ENCODE data around the gene USP5. TPM values are rescaled to one million over a fixed set of nuclear protein-coding genes. Genes with fewer than 3 reads are reported as not detected.

USP5 gene
- total RNA-seq, 2 donors from 2014 or later: 120 to 257 TPM

DNA sequence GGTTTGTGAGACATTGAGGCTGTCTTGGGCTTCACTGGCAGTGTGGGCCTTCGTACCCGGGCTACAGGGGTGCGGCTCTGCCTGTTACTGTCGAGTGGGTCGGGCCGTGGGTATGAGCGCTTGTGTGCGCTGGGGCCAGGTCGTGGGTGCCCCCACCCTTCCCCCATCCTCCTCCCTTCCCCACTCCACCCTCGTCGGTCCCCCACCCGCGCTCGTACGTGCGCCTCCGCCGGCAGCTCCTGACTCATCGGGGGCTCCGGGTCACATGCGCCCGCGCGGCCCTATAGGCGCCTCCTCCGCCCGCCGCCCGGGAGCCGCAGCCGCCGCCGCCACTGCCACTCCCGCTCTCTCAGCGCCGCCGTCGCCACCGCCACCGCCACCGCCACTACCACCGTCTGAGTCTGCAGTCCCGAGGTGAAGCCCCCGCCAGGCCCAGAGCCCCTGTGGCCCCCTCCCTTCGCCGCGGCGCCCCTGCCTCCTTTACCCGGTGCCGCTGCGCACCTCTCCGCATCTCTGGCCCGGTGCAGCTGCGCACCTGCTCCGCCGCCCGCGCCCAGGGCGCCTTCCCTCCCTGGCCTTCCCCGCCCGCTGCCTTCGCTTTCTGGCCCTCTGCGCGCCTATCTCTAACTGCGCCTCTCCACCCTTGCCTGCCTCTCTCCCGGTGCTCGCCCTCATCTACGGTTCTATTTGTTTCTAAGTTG lies 62.4 kb downstream of the USP5 start, which contains the start of gene ENO2:
ENO2 (plus strand) TSS at position 335 of the 701 bp plus-strand sequence. CDS start 1,253 bp downstream, outside the sequence.
- Mint-ChIP-seq H3K9me3 (no peaks in the 10 kb centered on the region), H3K4me3 (peak within 1 kb of the TSS; percentile 77), H3K36me3 (ENCODE audit: low read depth) (peaks cover 23% of the 10 kb centered on the region), H3K27me3 (ENCODE audit: insufficient read depth) (peaks cover 62% of the 10 kb centered on the region), H3K4me1 (peaks cover 39% of the 10 kb centered on the region), H3K27ac (peak within 1 kb of the TSS; percentile 41)
- peak within 1 kb of the TSS; percentile 84 for H3K4me3 ChIP-seq (ENCODE audit: low read length)
- peaks cover 19% of the 10 kb centered on the region for H3K27me3 ChIP-seq (ENCODE audit: control insufficient read depth, insufficient read depth, low read length, poor library complexity, severe bottlenecking)
- peaks cover 1% of the 10 kb centered on the region for H3K36me3 ChIP-seq (ENCODE audit: control insufficient read depth, insufficient read depth, low read length)
- H3K9ac ChIP-seq (ENCODE audit: extremely low read depth, low read length, poor library complexity, severe bottlenecking): peak within 1 kb of the TSS; percentile 44
- no peaks in the 10 kb centered on the region for H3K4me1 ChIP-seq (ENCODE audit: control insufficient read depth, insufficient read depth, low read length)
- DNase-seq: peak; percentile 89
- no peaks in the 10 kb centered on the region for H3K9me3 ChIP-seq (ENCODE audit: control insufficient read depth, low read length)
- TF ChIP-seq, protein P1, sequence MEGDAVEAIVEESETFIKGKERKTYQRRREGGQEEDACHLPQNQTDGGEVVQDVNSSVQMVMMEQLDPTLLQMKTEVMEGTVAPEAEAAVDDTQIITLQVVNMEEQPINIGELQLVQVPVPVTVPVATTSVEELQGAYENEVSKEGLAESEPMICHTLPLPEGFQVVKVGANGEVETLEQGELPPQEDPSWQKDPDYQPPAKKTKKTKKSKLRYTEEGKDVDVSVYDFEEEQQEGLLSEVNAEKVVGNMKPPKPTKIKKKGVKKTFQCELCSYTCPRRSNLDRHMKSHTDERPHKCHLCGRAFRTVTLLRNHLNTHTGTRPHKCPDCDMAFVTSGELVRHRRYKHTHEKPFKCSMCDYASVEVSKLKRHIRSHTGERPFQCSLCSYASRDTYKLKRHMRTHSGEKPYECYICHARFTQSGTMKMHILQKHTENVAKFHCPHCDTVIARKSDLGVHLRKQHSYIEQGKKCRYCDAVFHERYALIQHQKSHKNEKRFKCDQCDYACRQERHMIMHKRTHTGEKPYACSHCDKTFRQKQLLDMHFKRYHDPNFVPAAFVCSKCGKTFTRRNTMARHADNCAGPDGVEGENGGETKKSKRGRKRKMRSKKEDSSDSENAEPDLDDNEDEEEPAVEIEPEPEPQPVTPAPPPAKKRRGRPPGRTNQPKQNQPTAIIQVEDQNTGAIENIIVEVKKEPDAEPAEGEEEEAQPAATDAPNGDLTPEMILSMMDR (conservative IDR thresholded peaks at IDR 0.05): no peak
- no peak within 1 kb of the TSS for H3K27ac ChIP-seq (ENCODE audit: low read depth, low read length)
- 2 to 3% methylated on average over 28 to 67 of the region's 68 CpGs for WGBS, 2 experiments (ENCODE audit: insufficient coverage in 1 of 2, insufficient read length in 1 of 2)

DNA sequence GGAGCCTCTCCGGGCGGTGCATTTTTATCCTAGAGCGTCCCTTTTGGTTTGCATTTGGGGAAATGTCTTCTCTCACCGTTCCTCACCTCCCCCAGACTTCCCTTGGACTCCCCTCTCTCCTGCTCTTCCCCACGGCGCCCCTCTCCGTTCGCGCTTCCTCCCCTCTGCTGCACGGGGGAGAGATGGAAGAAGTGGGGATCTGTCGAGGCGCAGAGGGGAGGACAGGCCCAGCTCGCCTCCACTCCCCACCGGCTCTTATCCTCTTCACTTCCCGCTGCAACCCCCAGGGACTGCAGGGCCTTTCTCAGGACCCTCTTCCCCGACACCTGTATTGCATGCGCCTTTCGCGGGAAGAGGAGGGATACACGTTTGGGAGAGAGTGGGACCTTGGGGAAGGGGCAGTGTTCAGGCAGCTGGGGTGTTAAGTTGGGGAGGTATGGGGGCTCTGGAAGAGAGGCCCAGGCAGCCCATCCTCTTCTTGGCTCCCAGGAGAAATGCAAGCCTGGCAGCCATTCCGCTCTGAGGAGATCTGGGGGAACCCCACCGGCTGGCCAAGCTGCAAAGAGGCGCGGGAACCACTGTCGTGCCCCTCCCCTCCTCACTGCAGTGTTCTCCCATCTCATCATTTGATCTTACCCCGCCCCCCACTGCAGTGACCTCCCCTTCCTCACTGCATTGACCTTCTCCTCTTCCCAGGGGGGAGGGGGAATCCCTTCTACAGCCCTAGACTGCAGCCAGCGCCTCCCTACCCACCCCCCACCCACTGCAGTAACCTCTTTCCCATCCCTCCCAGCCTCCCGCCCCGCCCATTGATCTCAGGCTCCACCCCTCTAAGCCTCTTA lies 63.2 kb downstream of the USP5 start:
- Mint-ChIP-seq H3K27ac (peak overlapping the region; percentile 41), H3K27me3 (ENCODE audit: insufficient read depth) (peaks cover 56% of the 10 kb centered on the region), H3K4me1 (peaks cover 42% of the 10 kb centered on the region), H3K9me3 (no peaks in the 10 kb centered on the region), H3K36me3 (ENCODE audit: low read depth) (peaks cover 31% of the 10 kb centered on the region), H3K4me3 (peak overlapping the region; percentile 77)
- peak overlapping the region; percentile 44 for H3K9ac ChIP-seq (ENCODE audit: extremely low read depth, low read length, poor library complexity, severe bottlenecking)
- H3K36me3 ChIP-seq (ENCODE audit: control insufficient read depth, insufficient read depth, low read length): peaks cover 6% of the 10 kb centered on the region
- 9 to 15% methylated on average over 7 to 24 of the region's 29 CpGs for WGBS, 2 experiments (ENCODE audit: insufficient coverage in 1 of 2, insufficient read length in 1 of 2)
- no peaks in the 10 kb centered on the region for H3K9me3 ChIP-seq (ENCODE audit: control insufficient read depth, low read length)
- DNase-seq: peak; percentile 91
- H3K4me3 ChIP-seq (ENCODE audit: low read length): peak overlapping the region; percentile 84
- H3K4me1 ChIP-seq (ENCODE audit: control insufficient read depth, insufficient read depth, low read length): no peaks in the 10 kb centered on the region
- H3K27me3 ChIP-seq (ENCODE audit: control insufficient read depth, insufficient read depth, low read length, poor library complexity, severe bottlenecking): peaks cover 19% of the 10 kb centered on the region
- TF ChIP-seq, protein P1 (conservative IDR thresholded peaks at IDR 0.05): peak; percentile 36
- no peak overlapping the region for H3K27ac ChIP-seq (ENCODE audit: low read depth, low read length)

DNA sequence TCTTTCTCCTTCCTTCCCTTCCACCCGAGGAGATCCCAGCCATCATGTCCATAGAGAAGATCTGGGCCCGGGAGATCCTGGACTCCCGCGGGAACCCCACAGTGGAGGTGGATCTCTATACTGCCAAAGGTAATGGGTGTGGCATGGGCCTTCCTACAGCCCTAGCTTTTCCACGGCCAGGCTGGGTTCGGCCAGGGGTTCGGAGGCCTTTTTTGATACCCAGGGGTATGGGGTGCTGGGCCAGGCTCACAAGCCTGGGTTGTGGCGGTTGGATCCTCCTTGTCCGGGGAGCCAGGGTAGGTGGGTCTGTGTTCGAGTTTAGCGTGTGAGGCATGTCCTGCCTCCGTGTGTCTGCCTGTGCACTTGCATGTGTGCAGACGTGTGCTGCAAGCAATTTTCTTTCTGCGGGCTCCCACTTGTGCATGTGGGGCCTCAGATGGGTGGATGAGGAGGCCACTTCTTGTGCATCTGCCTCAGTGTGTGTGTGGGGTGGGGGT lies 63.9 kb downstream of the USP5 start:
- no peaks in the 10 kb centered on the region for H3K9me3 ChIP-seq (ENCODE audit: control insufficient read depth, low read length)
- H3K9me3 Mint-ChIP-seq: no peaks in the 10 kb centered on the region
- H3K27me3 Mint-ChIP-seq (ENCODE audit: insufficient read depth): peaks cover 52% of the 10 kb centered on the region
- H3K36me3 Mint-ChIP-seq (ENCODE audit: low read depth): peaks cover 31% of the 10 kb centered on the region
- H3K4me3 Mint-ChIP-seq: peak overlapping the region; percentile 77
- H3K4me1 Mint-ChIP-seq: peaks cover 42% of the 10 kb centered on the region
- H3K4me1 ChIP-seq (ENCODE audit: control insufficient read depth, insufficient read depth, low read length): no peaks in the 10 kb centered on the region
- no peak for DNase-seq
- no peak overlapping the region for H3K27ac ChIP-seq (ENCODE audit: low read depth, low read length)
- H3K9ac ChIP-seq (ENCODE audit: extremely low read depth, low read length, poor library complexity, severe bottlenecking): no peak overlapping the region
- 79 to 91% methylated on average over 6 to 14 of the region's 14 CpGs for WGBS, 2 experiments (ENCODE audit: insufficient coverage in 1 of 2, insufficient read length in 1 of 2)
- H3K27ac Mint-ChIP-seq: no peak overlapping the region
- H3K27me3 ChIP-seq (ENCODE audit: control insufficient read depth, insufficient read depth, low read length, poor library complexity, severe bottlenecking): peaks cover 19% of the 10 kb centered on the region
- H3K4me3 ChIP-seq (ENCODE audit: low read length): peak overlapping the region; percentile 66
- TF ChIP-seq, protein P1 (conservative IDR thresholded peaks at IDR 0.05): no peak
- peaks cover 6% of the 10 kb centered on the region for H3K36me3 ChIP-seq (ENCODE audit: control insufficient read depth, insufficient read depth, low read length)

Other genes with a start within 250 kb of the USP5 start
- 100 to 1,000 TPM; 276 to 385 TPM for gene CHD4, start 244.8 kb upstream of the USP5 start, total RNA-seq
- under 1 TPM; 0.24 to 0.73 TPM for gene LPAR5, start 216.2 kb upstream of the USP5 start, total RNA-seq
- gene ACRBP, start 204.7 kb upstream of the USP5 start, total RNA-seq: 1 to 10 TPM; 1.9 to 3.9 TPM
- gene ING4, start 189.0 kb upstream of the USP5 start, total RNA-seq: 10 to 100 TPM; 30.5 to 60.3 TPM
- 100 to 1,000 TPM in 1 of 2 donors, 10 to 100 TPM in 1; 74.4 to 146 TPM for gene ZNF384, start 162.8 kb upstream of the USP5 start, total RNA-seq
- gene PIANP, start 151.3 kb upstream of the USP5 start, total RNA-seq: 1 to 10 TPM; 2.6 to 7.1 TPM
- gene COPS7A, start 128.1 kb upstream of the USP5 start, total RNA-seq: 10 to 100 TPM; 43.3 to 69.2 TPM
- 100 to 1,000 TPM; 219 to 393 TPM for gene MLF2, start 99.0 kb upstream of the USP5 start, total RNA-seq
- gene PTMS, start 85.8 kb upstream of the USP5 start, total RNA-seq: 100 to 1,000 TPM; 637 to 888 TPM
- 1 to 10 TPM; 1.9 to 7.3 TPM for gene LAG3, start 79.6 kb upstream of the USP5 start, total RNA-seq
- 1 to 10 TPM in 1 of 2 donors, under 1 TPM in 1; 0.77 to 1.3 TPM for gene CD4, start 62.6 kb upstream of the USP5 start, total RNA-seq
- 10 to 100 TPM; 14.7 to 15.0 TPM for gene GPR162, start 30.3 kb upstream of the USP5 start, total RNA-seq
- 10 to 100 TPM; 58.4 to 63.1 TPM for gene P3H3, start 23.7 kb upstream of the USP5 start, total RNA-seq
- gene GNB3, start 11.2 kb upstream of the USP5 start, total RNA-seq: 10 to 100 TPM; 10.0 to 17.1 TPM
- 10 to 100 TPM; 53.1 to 63.9 TPM for gene CDCA3, start 864 bp upstream of the USP5 start, total RNA-seq
- 1,000 to 10,000 TPM in 1 of 2 donors, 100 to 1,000 TPM in 1; 805 to 1,294 TPM for gene TPI1, start 15.4 kb downstream of the USP5 start, total RNA-seq
- 10 to 100 TPM; 34.6 to 36.5 TPM for gene SPSB2, start 21.2 kb downstream of the USP5 start, total RNA-seq
- gene LRRC23, start 52.7 kb downstream of the USP5 start, total RNA-seq: 10 to 100 TPM in 1 of 2 donors, 1 to 10 TPM in 1; 7.8 to 11.5 TPM
- gene ENO2, start 62.4 kb downstream of the USP5 start, total RNA-seq: 100 to 1,000 TPM; 104 to 139 TPM
- gene ATN1, start 75.8 kb downstream of the USP5 start, total RNA-seq: 100 to 1,000 TPM; 111 to 244 TPM
- gene RNU7-1, start 91.7 kb downstream of the USP5 start, total RNA-seq: not detected
- gene C12orf57, start 91.9 kb downstream of the USP5 start, total RNA-seq: 100 to 1,000 TPM; 141 to 257 TPM
- 10 to 100 TPM; 35.7 to 68.0 TPM for gene PTPN6, start 99.2 kb downstream of the USP5 start, total RNA-seq
- 100 to 1,000 TPM; 260 to 512 TPM for gene PHB2, start 118.5 kb downstream of the USP5 start, total RNA-seq
- gene EMG1, start 118.8 kb downstream of the USP5 start, total RNA-seq: 100 to 1,000 TPM in 1 of 2 donors, 10 to 100 TPM in 1; 61.1 to 115 TPM
- gene LPCAT3, start 166.3 kb downstream of the USP5 start, total RNA-seq: 10 to 100 TPM; 33.6 to 86.7 TPM
- gene C1S, start 208.6 kb downstream of the USP5 start, total RNA-seq: 10 to 100 TPM; 13.4 to 14.3 TPM
- gene C1R, start 240.3 kb downstream of the USP5 start, total RNA-seq: 1 to 10 TPM; 3.9 TPM